ENCODE results near the gene FZR1. TPM values are rescaled to one million over a fixed set of nuclear protein-coding genes. Genes with fewer than 3 reads are reported as not detected.
"Not testable (repeated sequence)": the region's sequence is repeated elsewhere in the genome, so short reads cannot be mapped to it uniquely, and the experiment has no call there.

Gene FZR1
- total RNA-seq, 1 donor from 2014 or later = 63.2 TPM

- no peak for DNase-seq (ENCODE audit: extremely low spot score, unreplicated experiment)
- no peaks in the 10 kb centered on the region for H3K27me3 Mint-ChIP-seq
- TF ChIP-seq CTCF (conservative IDR thresholded peaks at IDR 0.05) = no peak
- H3K4me1 Mint-ChIP-seq (ENCODE audit: unreplicated experiment) = peaks cover 24% of the 10 kb centered on the region
- H3K36me3 Mint-ChIP-seq = peaks cover 9% of the 10 kb centered on the region
- H3K9me3 Mint-ChIP-seq = peaks cover 4% of the 10 kb centered on the region
- no peak overlapping the region for H3K27ac Mint-ChIP-seq
- H3K4me3 Mint-ChIP-seq = no peak overlapping the region
These were observed 4.3 kb upstream of the FZR1 start for GRCh38 chr19:3501780-3502179.

- DNase-seq (ENCODE audit: extremely low spot score, unreplicated experiment) = no peak
- Mint-ChIP-seq H3K4me1 (ENCODE audit: unreplicated experiment) (peaks cover 21% of the 10 kb centered on the region), H3K27me3 (no peaks in the 10 kb centered on the region), H3K27ac (no peak overlapping the region), H3K4me3 (no peak overlapping the region), H3K9me3 (peaks cover 4% of the 10 kb centered on the region), H3K36me3 (peaks cover under 1% of the 10 kb centered on the region)
- TF ChIP-seq CTCF (conservative IDR thresholded peaks at IDR 0.05) = no peak
These were observed 3.0 kb upstream of the FZR1 start for GRCh38 chr19:3503036-3503572.

- TF ChIP-seq CTCF (conservative IDR thresholded peaks at IDR 0.05) = no peak
- Mint-ChIP-seq H3K9me3 (peaks cover 4% of the 10 kb centered on the region), H3K4me3 (peak overlapping the region; percentile 94), H3K27me3 (no peaks in the 10 kb centered on the region), H3K36me3 (peaks cover 3% of the 10 kb centered on the region), H3K27ac (peak overlapping the region; percentile 98), H3K4me1 (ENCODE audit: unreplicated experiment) (peaks cover 23% of the 10 kb centered on the region)
- DNase-seq (ENCODE audit: extremely low spot score, unreplicated experiment) = no peak
These were observed 1.4 kb upstream of the FZR1 start for GRCh38 chr19:3504735-3505134.

GRCh38 chr19:3506384-3507340 is 551 bp downstream of the FZR1 start:
- Mint-ChIP-seq H3K27ac (peak overlapping the region; percentile 93), H3K36me3 (peaks cover 3% of the 10 kb centered on the region), H3K27me3 (no peaks in the 10 kb centered on the region), H3K9me3 (no peaks in the 10 kb centered on the region), H3K4me3 (peak overlapping the region; percentile 95), H3K4me1 (ENCODE audit: unreplicated experiment) (peaks cover 18% of the 10 kb centered on the region)
- DNase-seq (ENCODE audit: extremely low spot score, unreplicated experiment) = no peak
- no peak for TF ChIP-seq CTCF (conservative IDR thresholded peaks at IDR 0.05)

GRCh38 chr19:3507371-3508120 is 1.4 kb downstream of the FZR1 start:
- Mint-ChIP-seq H3K27ac (peak overlapping the region; percentile 93), H3K27me3 (no peaks in the 10 kb centered on the region), H3K4me1 (ENCODE audit: unreplicated experiment) (peaks cover 18% of the 10 kb centered on the region), H3K4me3 (peak overlapping the region; percentile 95), H3K9me3 (no peaks in the 10 kb centered on the region), H3K36me3 (peaks cover 3% of the 10 kb centered on the region)
- no peak for DNase-seq (ENCODE audit: extremely low spot score, unreplicated experiment)
- no peak for TF ChIP-seq CTCF (conservative IDR thresholded peaks at IDR 0.05)

GRCh38 chr19:3508121-3508661 is 2.1 kb downstream of the FZR1 start:
- not testable (repeated sequence) for H3K27me3 Mint-ChIP-seq; H3K27ac Mint-ChIP-seq; H3K36me3 Mint-ChIP-seq; H3K9me3 Mint-ChIP-seq; DNase-seq (ENCODE audit: extremely low spot score, unreplicated experiment)
- Mint-ChIP-seq H3K4me1 (ENCODE audit: unreplicated experiment) (peaks cover 18% of the 10 kb centered on the region), H3K4me3 (peak overlapping the region; percentile 95)

Data from type B pancreatic cell (in vitro differentiated cells).